Right lobe of liver (tissue), 4 donors: ENCODE data around the gene CD48.

Experiments
- POLR2A ChIP-seq: fragments of 450-650 bp; IDR thresholded peaks from one replicate; pipeline ENCODE4 v1.6.1; 2017; ENCODE audit warnings: antibody characterized with exemption, mild to moderate bottlenecking
- TF ChIP-seq, protein P1 (sequence below), 4 donors: fragments of 200-600 bp in 3 of 4; fragments of 450-650 bp in 1 of 4; IDR thresholded peaks; one replicate each; pipeline versions ENCODE4 v1.5.1 to v1.8.0; 2016 to 2022; ENCODE audit warnings: antibody characterized with exemption in 4 of 4, mild to moderate bottlenecking in 2 of 4
- donor health status: DM: no; HTN: no; CAD: no.
- donor health status: DM: no; HTN: no; CAD: no.
- donor health status: DM: no; HTN: yes; CAD: no.

DNA sequence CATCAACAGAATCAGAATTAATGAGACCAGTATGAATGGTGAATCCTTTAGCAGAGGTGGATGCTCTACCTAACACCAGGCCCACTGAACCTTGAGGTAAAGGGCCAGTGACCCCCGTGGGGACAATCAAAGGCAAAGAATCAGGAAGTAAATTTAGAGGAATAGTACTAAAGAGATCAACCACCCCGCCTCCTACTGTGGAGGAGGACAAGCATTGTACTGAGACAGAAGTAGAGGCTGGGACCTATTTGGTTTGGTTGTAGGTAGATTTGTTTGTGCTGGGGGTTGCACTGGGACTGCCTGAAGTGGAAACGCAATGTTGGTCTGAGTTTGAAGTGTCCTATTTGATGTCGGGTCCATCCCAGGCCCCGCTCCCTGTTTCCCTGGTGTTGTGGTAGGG lies 9.5 kb downstream of the CD48 start:
- TF ChIP-seq, protein P1, sequence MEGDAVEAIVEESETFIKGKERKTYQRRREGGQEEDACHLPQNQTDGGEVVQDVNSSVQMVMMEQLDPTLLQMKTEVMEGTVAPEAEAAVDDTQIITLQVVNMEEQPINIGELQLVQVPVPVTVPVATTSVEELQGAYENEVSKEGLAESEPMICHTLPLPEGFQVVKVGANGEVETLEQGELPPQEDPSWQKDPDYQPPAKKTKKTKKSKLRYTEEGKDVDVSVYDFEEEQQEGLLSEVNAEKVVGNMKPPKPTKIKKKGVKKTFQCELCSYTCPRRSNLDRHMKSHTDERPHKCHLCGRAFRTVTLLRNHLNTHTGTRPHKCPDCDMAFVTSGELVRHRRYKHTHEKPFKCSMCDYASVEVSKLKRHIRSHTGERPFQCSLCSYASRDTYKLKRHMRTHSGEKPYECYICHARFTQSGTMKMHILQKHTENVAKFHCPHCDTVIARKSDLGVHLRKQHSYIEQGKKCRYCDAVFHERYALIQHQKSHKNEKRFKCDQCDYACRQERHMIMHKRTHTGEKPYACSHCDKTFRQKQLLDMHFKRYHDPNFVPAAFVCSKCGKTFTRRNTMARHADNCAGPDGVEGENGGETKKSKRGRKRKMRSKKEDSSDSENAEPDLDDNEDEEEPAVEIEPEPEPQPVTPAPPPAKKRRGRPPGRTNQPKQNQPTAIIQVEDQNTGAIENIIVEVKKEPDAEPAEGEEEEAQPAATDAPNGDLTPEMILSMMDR (IDR thresholded peaks at IDR 0.05), result no peak
- TF ChIP-seq POLR2A, result no peak
